Esophagus muscularis mucosa (tissue), 4 donors: ENCODE results near the gene PHF13.

ENCODE experiments used
- EP300 ChIP-seq: sonication (generic); formaldehyde crosslinking; IDR thresholded peaks from one replicate; pipeline ENCODE4 v1.6.1; 2017; ENCODE audit warnings: antibody characterized with exemption
- POLR2A ChIP-seq: fragments of 450-650 bp; IDR thresholded peaks from one replicate; pipeline ENCODE4 v1.6.1; 2017; ENCODE audit warnings: antibody characterized with exemption, moderate library complexity, mild to moderate bottlenecking, low read depth
- POLR2AphosphoS5 ChIP-seq, 2 donors: sonication (generic); formaldehyde crosslinking; IDR thresholded peaks; one replicate each; pipeline ENCODE4 v1.6.1; 2017; ENCODE audit warnings: antibody characterized with exemption in 2 of 2
- TF ChIP-seq, protein P1 (sequence below), 3 experiments: fragments of 200-600 bp in 2 of 3; fragments of 450-650 bp in 1 of 3; sonication (generic) in 2 of 3; IDR thresholded peaks; one replicate each; pipeline ENCODE4 v1.5.1; 2017 to 2019; ENCODE audit warnings: antibody characterized with exemption in 3 of 3, mild to moderate bottlenecking in 2 of 3, moderate library complexity in 1 of 3

- TF ChIP-seq, protein P1, sequence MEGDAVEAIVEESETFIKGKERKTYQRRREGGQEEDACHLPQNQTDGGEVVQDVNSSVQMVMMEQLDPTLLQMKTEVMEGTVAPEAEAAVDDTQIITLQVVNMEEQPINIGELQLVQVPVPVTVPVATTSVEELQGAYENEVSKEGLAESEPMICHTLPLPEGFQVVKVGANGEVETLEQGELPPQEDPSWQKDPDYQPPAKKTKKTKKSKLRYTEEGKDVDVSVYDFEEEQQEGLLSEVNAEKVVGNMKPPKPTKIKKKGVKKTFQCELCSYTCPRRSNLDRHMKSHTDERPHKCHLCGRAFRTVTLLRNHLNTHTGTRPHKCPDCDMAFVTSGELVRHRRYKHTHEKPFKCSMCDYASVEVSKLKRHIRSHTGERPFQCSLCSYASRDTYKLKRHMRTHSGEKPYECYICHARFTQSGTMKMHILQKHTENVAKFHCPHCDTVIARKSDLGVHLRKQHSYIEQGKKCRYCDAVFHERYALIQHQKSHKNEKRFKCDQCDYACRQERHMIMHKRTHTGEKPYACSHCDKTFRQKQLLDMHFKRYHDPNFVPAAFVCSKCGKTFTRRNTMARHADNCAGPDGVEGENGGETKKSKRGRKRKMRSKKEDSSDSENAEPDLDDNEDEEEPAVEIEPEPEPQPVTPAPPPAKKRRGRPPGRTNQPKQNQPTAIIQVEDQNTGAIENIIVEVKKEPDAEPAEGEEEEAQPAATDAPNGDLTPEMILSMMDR (IDR thresholded peaks at IDR 0.05), result no peak
- TF ChIP-seq POLR2A (no peak), EP300 (no peak), POLR2AphosphoS5 (IDR thresholded peaks at IDR 0.05) (no peak)
Observed at GRCh38 chr1:6597777-6598131, 15.8 kb upstream of the PHF13 start.
